Stimulated activated CD4-positive, alpha-beta T cell treated with anti-CD3 and anti-CD28 coated beads, TNF-alpha, amount 100 ng/mL, for 48 hours (primary cell): ENCODE results near the gene CALML5.

Experiments
- DNase-seq, 3 donors: peaks; one replicate each; pipeline ENCODE4 v3.0.0-alpha.2; 2020; ENCODE audit warnings: low read depth in 3 of 3

Gene CALML5

DNA sequence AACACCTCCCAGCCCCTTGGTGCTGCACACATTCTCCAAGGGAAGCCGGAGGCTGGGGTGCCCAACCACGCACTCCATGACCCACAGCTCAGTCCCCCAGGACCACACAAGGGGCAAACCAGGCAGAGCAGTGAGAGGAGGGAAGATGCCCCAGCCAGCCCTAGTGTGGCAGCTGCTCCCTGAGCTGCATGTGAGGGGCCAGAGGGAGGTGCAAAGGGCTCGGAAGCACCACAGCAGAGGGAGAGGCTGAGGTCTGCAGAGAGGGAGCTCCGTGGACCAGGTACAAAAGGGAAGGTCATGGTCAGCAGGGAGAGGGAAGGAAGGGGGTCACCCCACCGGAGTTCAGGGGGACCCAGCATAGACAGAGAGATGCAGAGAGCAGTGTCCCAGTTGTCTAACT is 1.5 kb upstream of the CALML5 start:
- no peak for DNase-seq

GRCh38 chr10:5500162-5500670 is 846 bp upstream of the CALML5 start:
- no peak for DNase-seq

DNA sequence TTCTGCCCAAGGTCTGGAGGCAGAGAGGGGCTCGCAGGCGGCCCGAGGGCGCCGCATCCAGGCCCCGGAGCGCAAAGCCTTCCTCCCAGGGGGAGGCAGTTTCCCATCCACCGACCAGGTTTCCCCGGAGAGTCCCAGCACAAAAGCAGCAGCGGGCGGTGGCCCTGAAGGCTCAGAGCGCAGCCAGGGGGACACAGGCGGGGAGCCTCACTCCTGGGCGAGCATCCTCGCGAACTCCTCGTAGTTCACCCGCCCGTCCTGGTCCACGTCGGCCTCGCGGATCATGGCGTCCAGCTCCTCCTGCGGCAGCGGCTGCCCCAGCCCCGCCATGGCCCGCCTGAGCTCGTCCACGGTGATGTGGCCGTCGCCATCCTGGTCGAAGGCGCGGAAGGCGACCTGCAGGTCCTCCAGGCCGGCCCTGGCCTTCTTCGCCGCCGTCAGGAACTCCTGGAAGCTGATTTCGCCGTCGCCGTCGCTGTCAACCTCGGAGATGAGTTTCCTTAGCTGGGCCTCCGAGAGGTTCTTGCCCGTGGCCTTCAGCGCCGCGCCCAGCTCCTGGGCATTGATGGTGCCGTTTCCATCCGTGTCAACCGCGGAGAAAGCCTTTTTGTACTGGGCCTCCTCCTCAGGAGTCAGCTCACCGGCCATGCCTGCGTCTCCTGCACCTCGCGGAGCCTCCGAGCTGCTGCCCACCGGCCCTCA is 428 bp downstream of the CALML5 start:
- no peak for DNase-seq

DNA sequence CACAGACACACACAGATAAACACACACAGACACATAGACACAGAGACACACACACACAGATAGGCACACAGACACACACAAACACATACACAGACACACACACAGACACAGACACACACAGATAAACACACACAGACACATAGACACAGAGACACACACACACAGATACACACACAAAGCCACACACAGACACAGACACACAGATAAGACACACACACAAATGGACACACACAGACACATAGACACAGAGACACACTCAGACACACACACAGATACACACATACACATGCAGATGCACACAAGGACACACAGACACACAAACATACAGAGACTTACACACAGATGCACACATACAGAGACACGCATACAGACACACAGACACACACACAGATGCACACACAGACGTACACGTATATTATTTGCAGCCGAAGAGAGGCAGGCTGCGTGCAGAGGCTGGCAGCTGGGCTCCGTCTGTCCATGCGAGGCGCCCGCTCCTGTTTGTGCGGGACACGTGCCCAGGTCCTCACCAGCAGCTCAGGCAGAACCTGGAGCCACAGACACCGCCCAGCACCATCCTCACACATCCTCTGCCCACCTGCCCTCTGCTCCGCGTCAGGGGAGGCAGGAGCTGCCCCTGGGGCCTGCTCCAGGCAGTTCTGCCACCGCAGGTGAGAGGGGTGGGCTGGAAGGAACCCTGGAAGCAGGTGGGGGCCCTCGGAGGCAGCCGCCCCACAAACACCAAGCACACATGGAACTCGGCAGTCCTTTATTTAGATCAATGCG is 1.2 kb downstream of the CALML5 start:
- DNase-seq: no peak

- DNase-seq: no peak
Measured at GRCh38 chr10:5497289-5497688, 2.1 kb downstream of the CALML5 start.

DNA sequence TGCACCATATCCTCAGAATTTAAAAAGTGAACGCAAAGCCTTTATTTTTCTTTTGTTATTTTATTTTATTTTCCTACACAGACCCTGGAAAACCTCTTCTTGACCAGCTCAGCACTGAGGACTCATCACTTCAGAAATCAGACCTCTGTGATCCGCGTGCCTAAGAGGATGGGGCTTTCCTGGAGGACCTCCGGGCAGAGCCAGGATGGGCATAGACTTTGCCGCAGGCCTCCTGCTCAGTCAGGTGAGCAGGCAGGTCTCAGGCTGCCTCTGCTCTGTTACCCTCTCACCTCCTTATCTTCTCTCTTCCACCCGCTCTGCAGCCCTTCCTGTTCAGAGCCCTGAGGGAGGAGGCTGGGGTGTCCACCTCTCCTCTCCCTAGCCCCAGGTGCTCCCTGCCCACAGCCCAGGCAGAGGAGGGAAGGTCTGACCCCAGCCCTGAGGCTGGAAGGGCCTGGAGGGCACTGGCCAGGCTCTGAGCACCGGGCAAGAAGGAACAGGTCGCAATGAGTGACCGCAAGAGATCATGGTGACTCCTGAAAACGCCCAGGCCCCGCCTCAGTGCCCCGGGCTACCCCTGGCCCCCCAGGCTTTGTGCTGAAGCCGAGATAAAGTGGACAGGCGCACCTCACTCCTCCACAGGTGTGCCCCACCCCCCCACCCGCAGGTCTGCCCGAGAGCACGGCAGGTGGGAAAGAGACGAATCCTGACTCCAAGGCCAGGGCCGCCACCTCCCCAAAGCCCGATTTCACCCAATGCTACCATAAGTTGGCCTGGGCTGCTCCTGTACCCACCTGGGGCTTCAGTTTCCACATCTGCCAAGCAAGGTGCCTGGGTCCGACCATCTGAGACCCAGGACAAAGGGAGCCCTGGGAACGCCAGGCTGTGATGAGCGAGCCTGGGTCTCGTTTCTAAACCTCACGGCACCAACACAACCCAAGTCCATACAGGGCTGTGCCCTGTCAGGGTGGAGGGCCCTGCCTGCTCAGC is 2.8 kb downstream of the CALML5 start:
- no peak for DNase-seq

- no peak for DNase-seq
Measured at GRCh38 chr10:5494611-5495010, 4.8 kb downstream of the CALML5 start.

GRCh38 chr10:5493691-5494090 is 5.7 kb downstream of the CALML5 start:
- no peak for DNase-seq

DNA sequence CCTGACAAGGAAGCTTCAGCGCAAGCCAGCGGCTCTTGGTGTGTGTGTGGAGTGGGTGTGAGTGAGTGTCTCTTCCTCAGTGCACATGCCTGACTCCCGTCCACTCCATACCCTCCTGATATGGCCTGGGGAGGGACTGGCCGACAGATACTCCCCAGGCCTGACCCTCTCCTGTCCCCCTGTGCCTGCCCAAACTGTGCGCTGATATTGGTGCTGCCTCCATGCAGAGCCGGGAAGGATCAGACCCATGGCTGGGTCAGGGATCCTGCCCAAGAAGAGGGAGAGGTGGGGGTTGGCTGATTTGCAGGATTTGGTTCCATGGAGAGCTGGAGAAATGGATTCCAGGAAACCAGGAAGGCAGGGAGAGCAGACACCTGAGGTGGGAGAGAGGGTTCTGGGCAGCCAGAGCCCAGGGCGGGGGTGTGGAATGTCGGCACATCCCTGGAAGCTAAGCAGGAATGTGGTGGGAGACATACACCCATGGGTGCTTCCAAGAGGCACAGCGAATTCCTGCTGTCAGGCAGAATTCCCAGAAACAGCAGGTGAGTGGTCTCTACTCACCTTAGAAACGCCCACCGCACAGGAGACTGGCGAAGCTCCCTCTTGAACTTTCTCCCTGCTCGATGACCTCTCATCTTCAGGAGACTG is 6.3 kb downstream of the CALML5 start:
- DNase-seq: no peak

DNA sequence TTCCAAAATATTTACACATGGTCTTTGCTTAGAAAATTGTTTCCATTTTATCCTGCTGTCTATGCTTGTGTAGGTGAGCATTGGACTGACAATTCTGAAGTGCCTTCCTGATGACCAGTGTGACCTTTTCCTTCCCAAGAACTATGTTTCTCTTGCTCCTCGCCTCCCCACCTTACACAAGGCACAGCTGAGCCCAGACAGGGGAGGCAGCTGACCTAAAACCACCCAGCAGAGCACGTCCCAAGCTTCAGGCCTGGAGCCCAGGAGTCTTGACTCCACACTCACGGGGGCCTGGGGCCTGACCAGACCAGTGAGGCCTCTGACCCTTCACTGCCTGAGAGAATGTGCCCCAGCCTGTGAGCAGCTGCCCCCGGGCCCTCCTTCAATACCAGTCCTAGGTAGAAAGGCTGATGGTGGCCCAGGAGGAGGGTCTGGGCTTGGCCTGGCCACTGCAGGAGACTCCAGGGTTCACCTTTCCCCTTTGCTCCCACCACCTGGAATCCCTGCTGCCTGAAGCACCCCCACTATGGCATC is 7.0 kb downstream of the CALML5 start:
- no peak for DNase-seq

DNA sequence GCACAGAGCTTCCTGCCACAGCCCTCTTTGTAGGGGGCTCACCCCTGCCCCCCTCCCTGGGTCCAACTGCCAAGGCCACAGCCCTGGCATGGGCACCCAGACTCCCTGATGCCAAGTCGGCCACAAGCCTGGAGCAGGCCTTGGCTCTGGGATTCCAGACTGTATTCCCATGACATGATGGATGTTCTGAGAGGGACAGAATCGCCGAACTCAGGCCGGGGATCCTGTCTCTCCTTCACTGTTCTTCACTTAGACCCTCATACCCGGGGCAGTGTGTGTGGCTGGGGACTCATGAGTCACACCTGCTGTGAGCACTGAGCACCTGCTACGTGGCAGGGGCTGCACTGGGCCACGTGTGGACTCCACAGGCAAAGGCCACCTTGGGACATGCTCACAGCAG is 7.9 kb downstream of the CALML5 start:
- DNase-seq: no peak

GRCh38 chr10:5490698-5491464 is 8.5 kb downstream of the CALML5 start:
- DNase-seq: no peak

DNA sequence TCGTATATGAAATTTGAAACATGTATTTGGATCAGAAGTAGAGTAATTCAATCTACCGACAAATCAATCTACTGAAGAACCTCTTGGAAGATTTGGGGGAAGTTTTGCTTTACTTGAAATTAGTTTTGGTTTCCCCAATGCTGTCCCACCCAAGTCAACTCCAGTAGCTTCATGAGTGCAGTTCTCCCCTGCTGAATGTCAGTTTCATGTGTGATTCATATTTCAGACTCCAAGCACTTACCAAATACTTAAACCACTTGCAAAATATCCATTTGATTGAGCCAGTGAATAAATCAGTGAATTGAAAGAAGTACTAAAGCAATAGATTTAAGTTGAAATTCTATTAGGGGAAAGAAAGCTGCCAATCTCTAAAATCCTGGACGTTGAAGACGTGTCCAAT is 9.3 kb downstream of the CALML5 start:
- no peak for DNase-seq

DNA sequence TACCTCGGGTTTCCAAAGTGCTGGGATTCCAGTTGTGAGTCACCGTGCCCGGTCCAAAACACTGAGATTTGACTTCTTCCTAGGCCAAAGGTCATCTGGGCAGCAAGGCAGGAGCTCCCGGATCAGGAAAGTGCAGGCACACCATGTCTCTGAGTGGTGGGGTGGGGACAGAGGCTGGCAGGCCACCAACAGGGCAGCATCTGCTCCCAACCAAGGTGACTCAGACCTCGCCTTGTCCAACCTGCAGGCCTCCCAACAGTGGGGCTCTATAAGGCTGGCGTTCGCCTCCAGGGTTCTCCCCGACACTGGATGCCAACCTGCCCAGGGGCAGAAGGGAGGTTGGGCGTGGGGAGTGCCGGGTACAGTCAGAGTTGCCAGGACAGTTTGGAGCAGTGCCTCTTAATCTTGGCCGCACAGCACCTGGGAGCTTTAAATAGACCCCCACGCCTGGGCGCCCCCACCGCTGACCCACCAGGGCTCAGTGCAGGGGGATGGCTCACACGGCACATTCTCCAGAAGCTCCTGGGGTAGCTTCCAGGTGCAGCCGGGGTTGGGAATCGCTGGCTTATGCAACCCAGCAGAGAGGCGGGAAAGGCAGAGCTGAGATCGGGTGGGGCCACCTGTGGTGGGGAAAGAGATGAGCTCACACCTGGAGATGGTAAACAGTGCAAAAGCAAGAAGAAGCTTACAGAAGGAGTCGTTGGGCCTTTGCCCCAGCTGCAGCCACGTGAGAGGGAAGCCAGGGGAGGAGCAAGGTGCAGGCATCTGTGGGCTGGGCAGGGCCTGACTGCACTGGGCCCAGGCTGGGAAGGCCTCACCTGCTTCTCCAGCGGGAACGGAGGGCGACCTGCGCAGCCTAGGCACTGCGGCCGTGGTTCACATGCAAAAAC is 10.9 kb downstream of the CALML5 start:
- DNase-seq: no peak

- DNase-seq: no peak
Measured at GRCh38 chr10:5486853-5487235, 12.5 kb downstream of the CALML5 start.

DNA sequence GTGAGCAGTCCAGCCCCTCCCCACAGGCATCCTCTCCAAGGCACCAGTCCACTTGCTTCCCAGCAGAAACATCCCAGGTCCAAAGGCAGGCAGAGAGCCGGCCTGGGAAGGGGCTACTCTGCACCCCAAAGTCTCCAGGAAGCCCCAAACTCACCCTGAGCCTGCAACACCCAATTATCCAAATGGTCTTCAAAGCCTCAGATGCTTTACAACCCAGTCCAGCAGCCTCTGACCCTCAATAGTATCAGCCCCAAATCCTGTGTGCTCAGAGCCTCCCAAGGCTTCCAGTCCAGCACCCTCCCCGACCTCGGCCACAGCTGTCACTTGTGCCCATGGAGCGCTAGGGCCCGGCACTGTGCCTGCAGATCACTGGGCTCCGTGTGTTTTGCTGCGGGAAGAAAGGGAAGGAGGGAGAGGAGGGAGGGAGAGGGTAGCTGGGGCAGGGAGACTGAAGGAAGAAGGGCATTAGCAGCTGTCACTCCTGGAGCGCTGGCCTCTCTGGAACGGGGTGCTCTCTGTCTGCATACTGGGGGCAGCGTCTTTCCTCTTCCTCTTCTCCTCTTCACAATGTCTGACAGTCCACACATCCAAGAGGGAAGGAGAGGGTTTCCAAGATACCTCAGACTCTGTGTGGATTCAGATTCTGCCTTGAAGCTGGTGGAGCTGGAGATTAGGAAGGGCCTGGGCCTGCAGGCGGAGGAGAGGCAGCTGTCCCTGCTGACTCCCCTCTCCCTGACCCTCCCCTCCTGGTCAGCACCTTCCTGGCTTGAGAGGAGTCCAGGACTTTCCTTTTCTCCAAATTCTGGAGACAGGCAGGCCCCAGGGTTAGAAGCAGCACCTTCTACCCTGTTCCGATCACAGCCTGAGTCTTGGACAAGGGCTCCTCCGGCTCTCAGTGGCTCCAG is 13.2 kb downstream of the CALML5 start:
- no peak for DNase-seq

DNA sequence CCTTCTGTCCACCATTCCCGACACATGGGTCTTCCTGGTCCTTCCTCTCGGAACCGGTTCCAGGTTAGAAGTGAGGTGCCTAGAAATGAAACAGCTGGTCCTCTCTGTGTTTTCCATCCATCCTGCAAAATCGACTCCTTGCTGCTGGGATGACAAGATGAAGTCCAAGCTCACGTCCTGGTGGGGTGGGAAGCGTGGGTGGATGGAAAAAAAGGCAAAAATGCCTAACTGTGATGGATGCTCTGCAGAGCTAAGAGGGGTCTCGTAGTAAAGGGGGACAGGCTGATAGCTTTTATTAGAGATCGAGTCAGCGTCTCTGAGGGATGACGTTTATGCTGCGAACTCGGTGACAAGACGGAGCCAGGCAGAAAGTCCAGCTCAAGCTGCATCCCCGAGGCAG is 14.1 kb downstream of the CALML5 start:
- DNase-seq: no peak

GRCh38 chr10:5484205-5484604 is 15.2 kb downstream of the CALML5 start:
- no peak for DNase-seq
